SU-DHL-6 (cell line): ENCODE results near the gene TMSB15C.
"Not testable (repeated sequence)": the region's sequence is repeated elsewhere in the genome, so short reads cannot be mapped to it uniquely, and the experiment has no call there.

Experiments used
- EZH2phosphoT487 ChIP-seq: fragments of 200-600 bp; sonication (generic), shearing (Covaris generic); conservative IDR thresholded peaks from 2 replicates; pipeline ENCODE4 v1.6.1; 2018; ENCODE audit warnings: mild to moderate bottlenecking, antibody characterized with exemption, low read length, moderate library complexity, mixed read lengths
- TF ChIP-seq, protein P1 (sequence below): fragments of 200-600 bp; sonication (generic); IDR thresholded peaks from one replicate; pipeline ENCODE4 v1.5.1; 2017; ENCODE audit warnings: antibody characterized with exemption, mild to moderate bottlenecking, low read length, moderate library complexity; ENCODE audit not compliant: insufficient read depth, poor library complexity, severe bottlenecking

- TF ChIP-seq, protein P1, sequence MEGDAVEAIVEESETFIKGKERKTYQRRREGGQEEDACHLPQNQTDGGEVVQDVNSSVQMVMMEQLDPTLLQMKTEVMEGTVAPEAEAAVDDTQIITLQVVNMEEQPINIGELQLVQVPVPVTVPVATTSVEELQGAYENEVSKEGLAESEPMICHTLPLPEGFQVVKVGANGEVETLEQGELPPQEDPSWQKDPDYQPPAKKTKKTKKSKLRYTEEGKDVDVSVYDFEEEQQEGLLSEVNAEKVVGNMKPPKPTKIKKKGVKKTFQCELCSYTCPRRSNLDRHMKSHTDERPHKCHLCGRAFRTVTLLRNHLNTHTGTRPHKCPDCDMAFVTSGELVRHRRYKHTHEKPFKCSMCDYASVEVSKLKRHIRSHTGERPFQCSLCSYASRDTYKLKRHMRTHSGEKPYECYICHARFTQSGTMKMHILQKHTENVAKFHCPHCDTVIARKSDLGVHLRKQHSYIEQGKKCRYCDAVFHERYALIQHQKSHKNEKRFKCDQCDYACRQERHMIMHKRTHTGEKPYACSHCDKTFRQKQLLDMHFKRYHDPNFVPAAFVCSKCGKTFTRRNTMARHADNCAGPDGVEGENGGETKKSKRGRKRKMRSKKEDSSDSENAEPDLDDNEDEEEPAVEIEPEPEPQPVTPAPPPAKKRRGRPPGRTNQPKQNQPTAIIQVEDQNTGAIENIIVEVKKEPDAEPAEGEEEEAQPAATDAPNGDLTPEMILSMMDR, result not testable (repeated sequence)
- TF ChIP-seq EZH2phosphoT487, result not testable (repeated sequence)
These were observed 34.6 kb upstream of the TMSB15C start for GRCh38 chrX:104110491-104111240.
